ENCODE results near the gene TOMM20L.

TOMM20L gene

GRCh38 chr14:58427281-58428117 lies 31.8 kb downstream of the TOMM20L start, which contains the start of the genes KIAA0586 and TIMM9:
Gene KIAA0586 (plus strand): TSS chr14:58427719. CDS start chr14:58428265, 546 bp downstream.
Gene TIMM9 (minus strand): TSS chr14:58427531. CDS start chr14:58411945, 15,586 bp downstream.
- DNase-seq (ENCODE audit: low read depth): peak; percentile 98

DNA sequence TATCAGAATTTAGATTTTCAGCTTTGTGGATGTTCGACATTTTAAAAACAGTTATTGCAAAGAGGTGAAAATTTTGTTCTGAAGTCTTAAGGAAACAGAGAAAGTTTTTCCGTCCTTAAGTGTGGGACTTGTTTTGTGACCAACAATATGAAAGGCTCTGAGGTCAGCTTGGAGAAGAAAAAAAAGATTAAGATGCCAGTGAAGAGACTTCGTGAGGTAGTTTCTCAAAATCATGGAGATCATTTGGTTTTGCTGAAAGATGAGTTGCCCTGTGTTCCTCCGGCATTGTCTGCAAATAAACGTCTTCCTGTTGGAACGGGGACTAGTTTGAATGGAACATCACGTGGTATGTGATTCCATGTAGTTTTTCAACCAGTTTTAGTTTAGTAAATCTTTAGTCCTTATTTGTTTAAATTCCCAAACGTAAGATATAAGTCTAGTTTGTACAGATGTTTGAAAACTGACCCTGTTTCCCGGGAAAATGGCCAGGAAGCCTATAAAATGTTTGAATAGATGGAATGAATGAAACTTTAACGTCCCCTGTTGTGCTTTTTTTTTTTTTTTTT lies 32.5 kb downstream of the TOMM20L start:
- DNase-seq (ENCODE audit: low read depth): peak; percentile 23

DNA sequence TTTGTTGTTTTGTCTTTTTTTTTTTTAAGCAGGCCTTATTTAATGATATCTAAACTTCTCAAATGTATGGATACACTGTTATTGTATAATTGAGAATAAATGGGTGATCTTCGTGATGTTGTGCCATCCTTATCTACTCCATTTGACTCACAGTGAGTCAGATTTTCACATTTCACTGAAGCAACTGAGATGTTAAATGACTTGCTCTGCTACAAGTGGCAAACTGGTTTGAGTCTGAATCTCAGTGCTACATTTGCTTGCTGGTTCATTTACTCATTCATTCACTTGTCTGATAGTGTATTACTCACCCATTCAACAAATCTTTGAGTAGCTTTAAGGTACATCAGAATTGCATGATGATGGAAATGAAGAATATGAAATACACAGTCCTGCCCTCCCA lies 34.4 kb downstream of the TOMM20L start:
- DNase-seq (ENCODE audit: low read depth): peak; percentile 32

DNA sequence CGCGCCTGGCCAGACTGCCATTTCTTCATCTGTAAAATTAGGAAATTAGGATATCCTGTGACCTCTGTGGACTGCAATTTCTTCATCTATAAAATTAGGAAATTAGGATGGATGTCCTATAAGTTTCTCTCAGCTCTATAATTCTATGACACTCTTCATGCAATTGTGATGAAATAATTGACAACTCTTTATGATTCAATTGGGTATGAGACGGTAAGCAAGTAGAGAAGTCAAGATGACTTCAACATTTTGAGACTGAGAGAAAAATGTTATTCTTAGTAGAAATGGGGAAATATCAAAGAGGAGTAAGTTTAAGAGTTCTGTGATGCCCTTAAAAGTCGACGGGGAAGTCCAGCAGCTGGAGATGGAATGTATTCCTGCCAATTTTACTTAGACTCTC lies 43.7 kb downstream of the TOMM20L start:
- DNase-seq (ENCODE audit: low read depth): no peak

DNA sequence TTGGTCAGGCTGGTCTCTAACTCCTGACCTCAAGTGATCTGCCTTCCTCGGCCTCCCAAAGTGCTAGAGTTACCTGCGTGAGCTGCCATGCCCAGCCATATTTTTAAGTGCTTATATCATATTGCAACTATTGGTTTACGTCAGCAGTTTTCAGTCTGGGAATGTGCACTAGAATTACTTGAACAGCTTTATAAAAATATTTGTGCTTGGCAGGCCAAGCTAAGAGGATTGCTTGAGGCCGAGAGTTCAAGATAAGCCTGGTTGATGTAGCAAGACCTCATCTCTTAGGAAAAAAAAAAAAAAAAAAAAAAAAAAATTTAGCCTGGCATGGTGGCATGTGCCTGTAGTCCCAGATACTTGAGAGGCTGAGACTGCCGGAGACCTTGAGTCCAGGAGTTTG lies 48.9 kb downstream of the TOMM20L start:
- no peak for DNase-seq (ENCODE audit: low read depth)

GRCh38 chr14:58455593-58456265 lies 60.0 kb downstream of the TOMM20L start:
- DNase-seq (ENCODE audit: low read depth): no peak

Data from stromal cell of bone marrow (primary cell).